Measurements from ENCODE around the gene ACTR3C.

ACTR3C gene

DNA sequence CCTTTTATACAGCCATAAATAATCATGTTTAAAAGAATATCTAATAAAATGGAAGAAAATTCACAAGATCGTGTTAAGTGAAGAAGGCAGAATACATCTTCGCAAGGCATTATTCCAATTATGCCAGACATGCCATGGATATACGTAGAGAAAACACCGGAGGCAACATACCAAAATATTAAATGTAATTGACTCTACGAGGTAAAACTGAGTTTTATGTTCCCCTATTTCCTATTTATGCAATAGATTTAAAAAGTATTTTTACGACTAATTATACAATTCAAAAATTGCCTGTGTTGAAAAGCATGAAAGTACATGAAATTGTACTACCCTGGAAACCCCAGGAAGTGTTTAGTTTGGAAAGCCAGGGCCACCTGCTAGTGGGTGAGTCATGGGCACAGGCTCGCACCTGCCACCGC is 44.3 kb upstream of the ACTR3C start:
- TF ChIP-seq POLR2AphosphoS5 (IDR thresholded peaks at IDR 0.05; ENCODE audit: low read depth, low read length): no peak
- TF ChIP-seq POLR2A (IDR thresholded peaks at IDR 0.05; ENCODE audit: low read depth, low read length): no peak
- no peak for TF ChIP-seq TAF1 (IDR thresholded peaks at IDR 0.05; ENCODE audit: borderline replicate concordance, low read depth, low read length)
- no peak for DNase-seq (ENCODE audit: insufficient read length)
- FAIRE-seq: no peak

DNA sequence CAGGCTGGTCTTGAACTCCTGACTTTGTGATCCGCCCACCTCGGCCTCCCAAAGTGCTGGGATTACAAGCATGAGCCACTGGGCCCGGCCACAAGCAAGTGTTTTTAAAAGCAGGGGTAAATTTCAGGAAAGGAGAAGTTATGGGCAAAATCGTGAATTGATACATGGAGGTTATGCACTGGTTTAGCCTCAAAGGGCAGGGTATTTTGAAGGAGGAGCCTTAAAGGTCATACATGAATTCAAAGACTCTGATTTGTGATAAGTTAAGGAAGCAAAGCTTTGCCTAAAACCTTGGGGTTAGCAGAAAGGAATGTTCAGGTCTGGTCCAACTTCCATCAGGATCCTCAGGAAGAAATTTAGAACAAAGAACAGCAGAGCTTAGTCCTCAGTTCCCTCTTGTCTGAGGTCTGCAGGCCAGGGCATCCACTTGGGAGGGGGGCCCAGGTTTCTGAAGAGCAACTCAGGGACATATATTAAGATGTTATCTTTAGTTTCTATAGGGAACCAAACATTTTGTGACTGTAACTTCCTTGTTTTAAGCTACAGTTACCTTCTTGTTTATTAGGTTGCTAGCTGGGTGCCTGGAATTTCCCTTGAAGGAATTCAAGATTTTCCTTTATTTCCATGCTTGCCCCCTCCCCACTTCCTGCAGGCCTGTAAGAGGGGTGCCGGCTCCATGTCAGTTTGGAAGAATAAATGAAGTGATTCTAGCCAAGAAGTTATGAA is 42.5 kb upstream of the ACTR3C start:
- no peak for DNase-seq (ENCODE audit: insufficient read length)
- TF ChIP-seq TAF1 (IDR thresholded peaks at IDR 0.05; ENCODE audit: borderline replicate concordance, low read depth, low read length): no peak
- TF ChIP-seq POLR2A (IDR thresholded peaks at IDR 0.05; ENCODE audit: low read depth, low read length): no peak
- no peak for TF ChIP-seq POLR2AphosphoS5 (IDR thresholded peaks at IDR 0.05; ENCODE audit: low read depth, low read length)
- FAIRE-seq: no peak

DNA sequence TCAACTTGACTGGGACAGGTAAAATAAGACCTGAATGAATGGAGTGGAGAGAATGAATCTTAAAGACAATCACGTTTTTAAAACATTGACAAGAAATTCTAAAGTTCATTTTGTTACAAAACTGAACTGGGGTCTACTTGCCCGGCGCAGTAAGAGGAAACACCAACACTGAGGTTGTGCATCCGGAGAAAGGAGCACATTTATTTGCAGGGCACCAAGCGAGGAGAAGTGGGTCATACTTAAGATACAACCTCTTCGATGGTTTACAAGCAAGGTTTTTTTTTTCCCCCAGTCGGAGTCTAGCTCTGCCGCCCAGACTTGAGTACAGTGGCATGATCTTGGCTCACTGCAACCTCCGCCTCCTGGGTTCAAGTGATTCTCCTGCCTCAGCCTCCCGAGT is 41.8 kb upstream of the ACTR3C start:
- FAIRE-seq: no peak
- no peak for DNase-seq (ENCODE audit: insufficient read length)
- no peak for TF ChIP-seq POLR2A (IDR thresholded peaks at IDR 0.05; ENCODE audit: low read depth, low read length)
- no peak for TF ChIP-seq POLR2AphosphoS5 (IDR thresholded peaks at IDR 0.05; ENCODE audit: low read depth, low read length)
- TF ChIP-seq TAF1 (IDR thresholded peaks at IDR 0.05; ENCODE audit: borderline replicate concordance, low read depth, low read length): no peak

DNA sequence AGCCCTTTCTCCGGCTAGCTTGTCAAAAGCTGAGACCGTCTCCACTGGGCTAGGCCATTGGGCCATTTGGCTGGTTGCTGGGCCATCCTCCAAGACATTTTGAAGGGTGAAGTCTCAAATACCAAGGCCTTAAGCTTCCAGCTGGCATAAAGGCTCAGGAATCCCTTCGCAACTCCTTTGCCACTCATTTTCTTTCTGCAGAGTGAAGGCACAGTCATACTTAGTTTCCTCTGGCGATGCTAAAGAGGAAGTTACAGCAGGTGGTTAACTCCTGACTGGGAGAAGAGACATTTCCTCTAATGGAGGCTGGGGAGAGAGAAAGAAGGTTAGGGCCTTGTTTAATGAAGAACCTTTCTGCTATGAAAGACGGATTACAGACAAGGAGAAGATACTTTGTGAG is 40.5 kb upstream of the ACTR3C start:
- TF ChIP-seq POLR2A (IDR thresholded peaks at IDR 0.05; ENCODE audit: low read depth, low read length): no peak
- TF ChIP-seq TAF1 (IDR thresholded peaks at IDR 0.05; ENCODE audit: borderline replicate concordance, low read depth, low read length): no peak
- no peak for TF ChIP-seq POLR2AphosphoS5 (IDR thresholded peaks at IDR 0.05; ENCODE audit: low read depth, low read length)
- DNase-seq (ENCODE audit: insufficient read length): no peak
- FAIRE-seq: peak; percentile 68

DNA sequence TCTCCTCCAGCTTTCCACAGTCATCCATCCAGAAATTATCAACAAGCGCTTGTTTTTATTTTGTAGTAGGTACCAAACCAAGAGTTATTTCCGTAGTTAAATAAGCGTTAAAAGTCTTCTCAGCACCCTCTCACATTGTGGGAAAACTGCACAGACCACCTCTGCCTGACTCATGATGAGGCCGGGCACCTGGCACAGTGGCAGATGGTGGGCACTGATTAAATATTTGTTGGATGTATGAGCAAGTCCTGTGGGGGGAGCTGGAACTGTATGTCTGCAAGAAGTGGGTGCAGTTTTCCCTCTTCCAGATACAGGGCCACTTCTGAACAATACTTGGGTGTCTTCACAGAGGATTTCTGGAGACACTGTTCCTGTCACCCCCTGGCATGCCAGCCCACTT is 40.0 kb upstream of the ACTR3C start:
- DNase-seq (ENCODE audit: insufficient read length) (no peak), FAIRE-seq (no peak)
- TF ChIP-seq TAF1 (IDR thresholded peaks at IDR 0.05; ENCODE audit: borderline replicate concordance, low read depth, low read length): no peak
- no peak for TF ChIP-seq POLR2A (IDR thresholded peaks at IDR 0.05; ENCODE audit: low read depth, low read length)
- no peak for TF ChIP-seq POLR2AphosphoS5 (IDR thresholded peaks at IDR 0.05; ENCODE audit: low read depth, low read length)

DNA sequence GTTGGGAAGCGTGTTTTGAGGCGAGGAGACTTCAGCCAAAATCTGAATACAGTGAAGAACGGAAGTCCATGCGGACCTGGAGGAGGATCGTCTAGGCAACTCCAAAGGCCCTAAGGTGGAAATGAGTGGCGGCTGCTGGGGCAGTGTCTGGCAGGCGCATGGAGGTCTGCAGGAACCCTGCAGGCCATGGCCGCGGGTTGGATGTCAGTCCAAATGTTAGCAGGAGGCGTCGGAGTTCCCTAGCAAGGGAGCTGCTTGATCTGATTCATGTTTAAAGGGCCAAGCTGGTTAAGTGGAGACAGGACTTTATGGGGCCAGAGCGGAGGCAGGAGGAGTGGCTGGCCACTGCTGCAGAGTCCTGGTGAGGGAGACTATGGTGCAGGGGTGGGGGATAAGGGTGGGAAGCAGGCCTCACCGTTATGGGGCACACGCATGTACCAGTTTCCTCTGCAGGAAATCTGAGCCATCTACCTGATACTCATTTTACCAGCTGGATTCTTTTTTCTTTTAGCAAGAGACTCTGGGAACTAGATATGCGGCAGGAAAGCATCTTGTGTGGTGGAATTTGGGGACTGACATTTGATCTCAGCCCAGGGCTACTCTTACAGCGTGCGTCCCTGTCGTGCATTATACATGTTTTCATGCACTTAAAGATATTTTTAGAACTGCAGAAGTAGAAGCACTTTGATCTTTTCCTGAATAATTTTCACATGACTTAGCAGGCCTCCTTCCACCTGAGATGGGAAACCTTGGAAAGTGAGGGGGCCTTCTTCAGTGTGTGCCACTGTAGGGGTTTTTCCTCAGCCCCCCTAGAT is 38.7 kb upstream of the ACTR3C start:
- FAIRE-seq (no peak), DNase-seq (ENCODE audit: insufficient read length) (no peak)
- no peak for TF ChIP-seq POLR2AphosphoS5 (IDR thresholded peaks at IDR 0.05; ENCODE audit: low read depth, low read length)

DNA sequence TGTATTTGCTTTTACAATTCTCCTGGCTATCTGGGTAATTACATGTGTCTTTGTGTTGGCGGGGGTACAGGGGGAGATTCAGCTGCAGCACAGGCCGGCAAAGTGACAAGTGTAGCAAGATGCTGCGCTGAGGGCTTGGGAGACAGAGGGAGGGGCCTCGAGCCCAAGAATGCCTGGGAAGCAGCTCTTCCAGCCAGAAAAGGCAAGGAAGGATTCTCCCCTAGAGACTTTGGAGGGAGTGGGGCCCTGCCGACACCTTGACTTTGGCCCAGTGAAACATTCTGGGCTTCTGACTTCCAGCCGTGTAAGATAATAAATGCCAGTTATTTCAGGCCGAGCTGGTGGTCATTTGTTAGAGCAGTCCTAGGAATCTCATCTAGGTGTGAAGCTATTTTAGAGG is 38.1 kb upstream of the ACTR3C start:
- no peak for FAIRE-seq

DNA sequence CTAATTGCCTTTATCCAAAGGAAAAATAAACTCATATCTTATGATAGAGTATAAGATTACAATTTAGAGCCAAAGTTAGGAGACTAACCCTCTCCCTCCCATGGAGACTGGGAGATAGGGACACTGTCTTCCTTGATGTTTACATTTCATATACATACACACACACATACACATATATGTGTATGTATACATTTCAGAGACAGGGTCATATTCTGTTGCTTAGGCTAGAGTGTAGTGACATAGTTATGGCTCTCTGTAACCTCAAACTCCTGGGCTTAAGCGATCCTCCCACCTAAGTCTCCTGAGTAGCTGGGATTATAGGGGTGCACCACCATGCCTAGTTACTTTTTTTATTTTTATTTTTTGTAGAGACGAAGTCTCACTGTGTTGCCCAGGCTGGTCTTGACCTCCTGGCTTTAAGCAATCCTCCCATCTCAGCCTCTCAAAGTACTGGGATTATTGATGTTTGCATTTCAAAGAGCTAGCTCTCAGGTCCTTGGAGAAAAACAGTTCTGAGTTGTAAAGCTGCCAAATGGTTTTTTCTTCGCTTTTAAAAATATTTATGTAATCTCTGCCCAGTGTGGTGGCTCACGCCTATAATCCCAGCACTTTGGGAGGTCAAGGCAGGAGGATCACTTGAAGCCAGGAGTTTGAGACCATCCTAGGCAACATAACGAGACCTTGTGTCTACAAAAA is 37.2 kb upstream of the ACTR3C start:
- TF ChIP-seq POLR2A (IDR thresholded peaks at IDR 0.05; ENCODE audit: low read depth, low read length): no peak
- no peak for DNase-seq (ENCODE audit: insufficient read length)
- no peak for FAIRE-seq

More for the DNA sequence above, 38.1 kb upstream of the ACTR3C start:
- TF ChIP-seq TAF1 (IDR thresholded peaks at IDR 0.05; ENCODE audit: borderline replicate concordance, low read depth, low read length) (no peak), POLR2A (IDR thresholded peaks at IDR 0.05; ENCODE audit: low read depth, low read length) (no peak), POLR2AphosphoS5 (IDR thresholded peaks at IDR 0.05; ENCODE audit: low read depth, low read length) (no peak)
- no peak for DNase-seq (ENCODE audit: insufficient read length)

DNA sequence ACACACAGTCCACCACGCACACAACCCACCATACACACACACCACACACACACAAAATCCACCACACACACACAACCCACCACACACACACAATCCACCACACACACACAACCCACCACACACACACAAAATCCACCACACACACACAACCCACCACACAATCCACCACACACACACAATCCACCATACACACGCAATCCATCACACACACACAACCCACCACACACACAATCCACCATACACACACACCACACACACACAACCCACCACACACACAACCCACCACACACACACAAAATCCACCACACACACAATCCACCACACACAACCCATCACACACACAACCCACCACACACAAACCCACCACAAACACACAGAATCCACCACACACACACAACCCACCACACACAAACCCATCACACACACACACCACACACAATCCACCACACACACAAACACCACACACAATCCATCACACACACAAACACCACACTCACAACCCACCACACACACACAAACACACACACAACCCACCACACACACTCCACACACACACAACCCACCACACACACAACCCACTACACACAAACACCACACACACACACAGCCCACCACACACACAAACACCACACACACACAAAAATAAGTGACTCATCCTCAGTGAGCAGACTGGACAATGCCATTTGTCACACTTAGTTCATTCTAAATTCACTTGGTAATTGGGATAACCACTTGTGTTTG is 36.4 kb upstream of the ACTR3C start:
- DNase-seq (ENCODE audit: insufficient read length) (no peak), FAIRE-seq (peak; percentile 67)
- TF ChIP-seq POLR2AphosphoS5 (IDR thresholded peaks at IDR 0.05; ENCODE audit: low read depth, low read length): no peak
- no peak for TF ChIP-seq TAF1 (IDR thresholded peaks at IDR 0.05; ENCODE audit: borderline replicate concordance, low read depth, low read length)
- no peak for TF ChIP-seq POLR2A (IDR thresholded peaks at IDR 0.05; ENCODE audit: low read depth, low read length)

DNA sequence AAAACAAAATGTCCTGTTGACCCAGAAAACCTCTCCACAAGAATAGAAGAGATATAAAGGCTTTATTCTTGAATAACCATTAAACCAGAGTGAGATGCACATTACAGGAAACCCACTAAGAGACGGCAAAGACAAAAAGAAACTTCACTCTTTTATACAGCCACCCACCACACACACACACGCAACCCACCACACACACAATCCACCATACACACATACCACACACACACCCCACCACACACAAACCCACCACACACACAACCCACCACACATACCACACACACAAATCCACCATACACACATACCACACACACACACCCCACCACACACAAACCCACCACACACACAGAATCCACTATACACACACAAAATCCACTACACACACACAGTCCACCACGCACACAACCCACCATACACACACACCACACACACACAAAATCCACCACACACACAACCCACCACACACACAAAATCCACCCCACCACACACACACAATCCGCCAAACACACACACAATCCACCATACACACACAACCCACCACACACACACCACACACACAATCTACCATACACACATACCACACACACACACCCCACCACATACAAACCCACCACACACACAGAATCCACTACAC is 35.8 kb upstream of the ACTR3C start:
- FAIRE-seq (peak; percentile 83), DNase-seq (ENCODE audit: insufficient read length) (no peak)
- TF ChIP-seq POLR2A (IDR thresholded peaks at IDR 0.05; ENCODE audit: low read depth, low read length): no peak
- no peak for TF ChIP-seq POLR2AphosphoS5 (IDR thresholded peaks at IDR 0.05; ENCODE audit: low read depth, low read length)
- no peak for TF ChIP-seq TAF1 (IDR thresholded peaks at IDR 0.05; ENCODE audit: borderline replicate concordance, low read depth, low read length)

DNA sequence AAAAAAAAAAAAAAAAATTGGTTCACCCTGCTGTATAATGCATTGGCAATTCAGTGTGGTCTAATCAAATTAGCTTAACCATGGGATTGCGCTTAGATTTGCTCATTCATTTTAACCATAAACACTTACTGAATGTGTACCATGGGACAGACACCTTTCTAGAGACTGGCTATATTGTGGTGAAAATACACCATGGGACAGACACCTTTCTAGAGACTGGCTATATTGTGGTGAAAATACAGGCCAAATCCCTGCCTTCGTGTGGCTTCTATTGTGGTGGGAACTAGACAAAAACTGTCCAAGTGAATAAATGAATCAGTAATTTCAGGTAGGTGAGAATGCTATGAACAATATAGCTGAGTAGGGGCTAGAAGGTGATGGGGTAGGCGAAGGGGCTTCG is 35.1 kb upstream of the ACTR3C start:
- no peak for FAIRE-seq
- TF ChIP-seq POLR2A (IDR thresholded peaks at IDR 0.05; ENCODE audit: low read depth, low read length): no peak
- no peak for TF ChIP-seq TAF1 (IDR thresholded peaks at IDR 0.05; ENCODE audit: borderline replicate concordance, low read depth, low read length)
- TF ChIP-seq POLR2AphosphoS5 (IDR thresholded peaks at IDR 0.05; ENCODE audit: low read depth, low read length): no peak
- DNase-seq (ENCODE audit: insufficient read length): no peak

Measured in GM12892 (cell line).